Measurements from ENCODE around the gene SP140L.

GRCh38 chr2:230416061-230416721, 89.2 kb downstream of the SP140L start, which contains the start of gene SP100:
- TF ChIP-seq POLR2AphosphoS5 (IDR thresholded peaks at IDR 0.05; ENCODE audit: low read depth, low read length) = peak; percentile 90
- TF ChIP-seq POLR2A (IDR thresholded peaks at IDR 0.05; ENCODE audit: low read depth, low read length) = peak; percentile 92

Measured in GM12892 (cell line).